NCI-H748 treated with DMSO at 0.1 percent for 48 hours (cell line): ENCODE data around the gene VPS13C.
"Not testable (repeated sequence)": the region's sequence is repeated elsewhere in the genome, so short reads cannot be mapped to it uniquely, and the experiment has no call there.

Experiments used
- DNase-seq: peaks from one replicate; lab custom pipeline; 2025; lab: John Stamatoyannopoulos, UW

VPS13C gene

GRCh38 chr15:62047282-62047827 lies 12.9 kb downstream of the VPS13C start:
- no peak for DNase-seq

DNA sequence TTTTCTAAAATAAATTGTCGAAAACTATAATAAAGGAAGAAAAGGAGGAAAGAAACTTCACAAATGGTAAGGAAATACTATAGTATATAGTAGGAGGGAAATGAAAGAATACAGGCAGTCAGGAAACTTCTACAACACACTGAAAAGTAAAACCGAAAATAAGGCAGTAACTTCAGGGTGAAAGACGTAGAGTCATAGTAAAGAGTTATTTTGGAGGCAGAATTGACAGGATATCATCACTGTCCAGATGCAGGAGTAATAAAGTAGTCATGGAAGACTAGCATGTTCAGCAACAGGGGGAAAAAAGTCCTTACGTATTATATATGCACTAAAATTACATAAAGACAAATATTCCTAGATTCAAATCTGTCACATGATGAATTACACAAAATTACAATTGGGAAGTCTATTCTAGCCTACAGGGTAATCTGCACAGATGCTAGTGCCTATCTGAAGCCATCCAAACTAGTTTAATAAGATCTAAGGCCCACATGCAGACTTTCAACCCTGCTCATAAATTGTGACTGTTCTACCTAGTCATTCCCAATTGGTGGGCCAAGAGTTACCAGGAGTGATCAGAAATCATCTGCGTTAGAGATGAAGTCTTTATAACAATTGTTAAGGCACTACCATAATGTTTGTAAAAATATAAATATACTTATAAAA lies 14.0 kb downstream of the VPS13C start:
- DNase-seq: no peak

DNA sequence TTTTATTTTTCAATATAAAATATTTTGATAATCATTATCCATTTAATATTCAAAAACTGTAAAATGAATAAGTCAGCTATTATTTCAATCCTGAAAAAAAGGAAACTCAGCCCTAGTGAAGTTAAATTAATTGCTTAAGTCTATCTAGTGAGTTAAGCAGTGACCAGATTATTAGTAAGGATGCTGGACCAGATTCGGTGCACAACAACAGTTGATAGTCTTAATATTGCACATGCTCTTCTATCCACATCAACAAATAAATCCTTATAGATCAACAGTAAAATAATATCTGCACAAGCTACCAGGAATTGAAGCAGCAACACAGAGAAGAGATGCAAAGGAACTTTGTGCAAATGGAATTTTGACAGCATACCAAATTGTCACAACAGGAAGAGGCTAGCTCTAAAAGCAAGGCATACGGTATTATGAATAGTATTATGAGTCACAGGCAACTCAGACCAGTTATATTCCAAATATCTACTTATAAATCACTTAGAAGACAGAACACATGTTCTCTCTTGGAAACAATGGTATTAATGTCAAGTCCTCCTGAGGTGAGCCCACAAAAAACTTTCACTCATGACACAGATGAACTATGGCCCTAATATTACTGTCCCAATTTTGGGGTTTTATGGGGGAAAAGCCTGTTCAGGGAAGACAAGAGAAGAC lies 24.9 kb downstream of the VPS13C start:
- no peak for DNase-seq

- DNase-seq: no peak
These were observed 32.3 kb downstream of the VPS13C start for GRCh38 chr15:62027916-62028315.

DNA sequence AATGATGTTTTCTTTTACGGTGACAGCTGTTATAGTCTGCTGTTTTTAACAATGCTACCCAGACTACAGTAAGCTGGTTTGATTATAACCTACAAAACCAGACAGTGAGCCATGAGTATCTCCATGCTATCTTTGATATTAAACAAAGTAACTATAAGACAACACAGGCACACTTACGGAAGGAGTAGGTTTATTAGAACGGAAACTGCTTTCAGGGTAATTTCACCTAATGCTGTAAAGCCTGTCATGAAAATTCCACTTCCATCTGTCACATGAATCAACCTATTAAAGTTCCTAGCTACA lies 33.0 kb downstream of the VPS13C start:
- DNase-seq: no peak

GRCh38 chr15:62026487-62027262 lies 33.6 kb downstream of the VPS13C start:
- no peak for DNase-seq

DNA sequence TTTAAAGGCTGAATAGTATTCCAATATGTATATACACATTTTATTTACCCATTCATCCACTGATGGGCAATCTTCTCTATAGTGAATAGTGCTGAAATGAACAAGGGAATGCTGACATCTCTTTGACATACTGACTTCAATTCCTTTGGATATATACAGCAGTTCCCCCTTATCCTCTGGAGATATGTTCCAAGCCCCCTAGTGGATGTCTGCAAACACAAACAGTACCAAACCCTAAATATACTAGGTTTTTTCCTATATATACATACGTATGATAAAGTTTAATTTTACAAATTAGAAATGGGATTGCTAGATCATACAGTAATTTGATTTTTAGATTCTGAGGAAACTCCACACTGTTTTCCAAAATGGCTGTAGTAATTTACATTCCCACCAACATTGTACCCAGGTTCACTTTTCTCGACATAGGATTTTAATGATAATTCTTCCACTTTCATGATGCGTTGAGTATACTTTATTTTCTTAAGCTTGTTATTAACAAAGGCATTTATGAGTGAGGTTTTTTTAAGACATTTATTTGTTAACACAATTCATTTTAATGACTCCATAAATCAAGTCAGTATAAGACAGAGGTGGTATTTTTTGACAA lies 38.2 kb downstream of the VPS13C start:
- DNase-seq: no peak

DNA sequence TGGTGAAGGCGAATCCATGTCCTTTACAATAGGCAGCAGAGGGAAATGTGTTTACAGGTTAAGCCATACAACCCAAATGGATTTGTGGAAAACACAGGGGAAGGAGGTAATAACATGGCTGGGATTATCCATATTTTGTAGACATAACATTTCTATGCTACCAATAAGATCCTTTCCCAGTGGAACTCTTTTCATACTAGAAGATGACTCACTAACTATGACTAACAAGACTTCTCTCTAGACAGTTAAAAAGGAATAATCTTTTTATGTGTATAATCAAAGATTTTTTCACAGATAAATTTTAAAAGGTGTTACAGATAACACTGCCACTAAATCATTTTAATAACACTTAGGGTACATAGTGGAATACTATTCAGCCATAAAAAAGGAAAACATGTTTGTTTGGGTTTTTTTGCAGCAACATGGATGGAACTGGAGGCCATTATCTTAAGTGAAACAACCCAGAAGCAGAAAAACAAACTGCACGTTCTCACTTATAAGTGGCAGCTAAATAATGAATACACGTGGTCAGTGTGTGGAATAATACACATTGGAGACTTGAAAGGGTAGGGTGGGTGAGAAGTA lies 39.6 kb downstream of the VPS13C start:
- no peak for DNase-seq

DNA sequence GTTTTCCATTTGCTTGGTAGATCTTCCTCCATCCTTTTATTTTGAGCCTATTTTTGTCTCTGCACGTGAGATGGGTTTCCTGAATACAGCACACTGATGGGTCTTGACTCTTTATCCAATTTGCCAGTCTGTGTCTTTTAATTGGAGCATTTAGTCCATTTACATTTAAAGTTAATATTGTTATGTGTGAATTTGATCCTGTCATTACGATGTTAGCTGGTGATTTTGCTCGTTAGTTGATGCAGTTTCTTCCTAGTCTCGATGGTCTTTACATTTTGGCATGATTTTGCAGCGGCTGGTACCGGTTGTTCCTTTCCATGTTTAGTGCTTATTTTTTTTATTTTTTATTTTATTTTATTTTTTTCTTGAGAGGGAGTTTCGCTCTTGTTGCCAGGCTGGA lies 54.9 kb downstream of the VPS13C start:
- not testable (repeated sequence) for DNase-seq

DNA sequence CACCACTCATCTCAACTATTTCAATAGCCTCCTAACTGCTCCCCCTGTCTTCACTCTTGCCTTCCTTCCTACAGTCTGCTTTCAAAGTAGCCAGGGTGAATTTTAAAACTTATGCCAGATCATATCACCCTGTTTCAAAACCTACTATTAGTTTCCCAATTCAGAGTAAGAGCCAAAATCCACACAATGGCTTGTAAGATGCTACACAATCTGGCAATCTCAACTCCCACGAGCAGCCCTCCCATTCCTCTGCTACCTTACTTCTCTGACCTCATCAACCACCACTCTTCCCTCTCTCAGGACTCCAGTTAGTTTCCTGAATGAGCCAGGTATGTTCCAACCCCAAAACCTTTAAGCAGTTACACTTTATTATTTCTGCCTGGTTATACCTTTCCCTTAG lies 62.5 kb downstream of the VPS13C start:
- no peak for DNase-seq

- no peak for DNase-seq
These were observed 64.1 kb downstream of the VPS13C start for GRCh38 chr15:61996056-61996635.

GRCh38 chr15:61994216-61994615 lies 66.0 kb downstream of the VPS13C start:
- no peak for DNase-seq

DNA sequence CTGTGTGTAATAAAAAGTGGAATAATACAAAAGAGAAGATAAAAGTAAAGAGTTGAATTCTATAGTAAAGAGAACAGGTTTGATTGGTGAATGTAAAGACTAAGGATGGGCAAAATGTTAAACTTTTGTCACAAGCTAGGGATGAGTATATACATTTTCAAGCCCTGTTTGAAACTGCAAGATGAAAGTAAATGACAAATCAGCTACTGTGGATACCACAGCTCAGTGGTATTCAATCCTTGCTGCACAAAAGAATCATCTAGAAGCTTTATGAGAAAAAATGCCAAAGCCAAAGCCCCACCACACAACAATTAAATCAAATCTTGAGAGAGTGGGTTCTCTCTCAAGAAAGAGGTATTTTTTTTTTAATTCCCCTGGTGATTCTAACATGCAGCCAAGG lies 67.7 kb downstream of the VPS13C start:
- DNase-seq: no peak

- DNase-seq: no peak
These were observed 70.6 kb downstream of the VPS13C start for GRCh38 chr15:61989667-61990066.

DNA sequence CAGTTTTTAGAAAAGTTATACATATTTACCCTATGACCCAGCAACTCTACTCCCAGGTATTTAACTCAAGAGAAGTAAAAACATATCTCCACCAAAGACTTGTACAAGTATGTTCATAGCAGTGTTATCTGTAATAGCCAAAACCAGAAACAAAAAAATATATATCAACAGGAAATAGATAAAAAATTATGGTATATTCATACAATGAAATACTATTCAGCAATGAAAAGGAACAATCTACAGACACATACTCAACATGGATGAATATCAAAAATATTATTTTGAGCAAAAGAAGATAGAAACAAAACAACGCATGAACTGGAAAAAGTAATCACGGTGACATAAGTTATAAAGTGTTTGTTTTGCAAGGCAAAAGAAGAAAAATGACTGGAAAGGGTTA lies 72.4 kb downstream of the VPS13C start:
- DNase-seq: no peak

GRCh38 chr15:61983081-61983480 lies 77.2 kb downstream of the VPS13C start:
- no peak for DNase-seq

DNA sequence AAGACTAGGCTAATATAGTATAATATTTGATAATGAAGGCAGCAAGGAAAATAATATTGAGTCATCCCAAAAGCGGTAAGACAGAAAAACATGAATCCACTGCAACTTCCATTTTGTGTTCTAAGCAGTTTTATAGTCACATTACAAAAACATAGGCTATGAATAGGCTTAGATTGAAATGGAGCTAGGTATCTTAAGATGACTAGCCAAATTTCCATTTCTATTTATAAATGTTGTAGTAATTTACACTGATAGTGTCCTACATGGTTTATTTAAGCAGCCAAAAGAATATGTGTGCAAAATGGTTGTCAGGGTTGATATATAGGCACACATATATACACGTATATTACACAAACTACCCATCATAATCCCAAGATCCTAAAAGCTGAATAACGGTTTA lies 82.0 kb downstream of the VPS13C start:
- DNase-seq: no peak

DNA sequence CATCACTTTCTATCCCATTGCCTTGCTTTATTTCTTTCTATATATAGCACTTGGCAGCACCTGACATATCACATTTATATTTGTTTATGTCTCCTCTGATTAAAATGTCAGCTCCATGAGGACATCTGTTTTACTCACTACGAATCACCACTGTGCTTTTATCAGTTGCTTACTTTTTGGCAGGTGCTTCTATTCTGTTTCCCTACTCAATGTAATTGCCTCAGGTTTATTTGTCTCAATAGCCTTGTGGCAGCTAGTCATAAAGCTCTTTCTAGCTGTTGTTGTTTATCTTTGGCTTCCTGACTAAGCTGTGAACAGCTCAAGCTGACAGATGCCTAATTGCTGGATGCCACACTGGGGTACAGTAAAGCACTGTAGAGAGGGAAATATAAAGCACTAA lies 85.5 kb downstream of the VPS13C start:
- DNase-seq: peak; percentile 79

DNA sequence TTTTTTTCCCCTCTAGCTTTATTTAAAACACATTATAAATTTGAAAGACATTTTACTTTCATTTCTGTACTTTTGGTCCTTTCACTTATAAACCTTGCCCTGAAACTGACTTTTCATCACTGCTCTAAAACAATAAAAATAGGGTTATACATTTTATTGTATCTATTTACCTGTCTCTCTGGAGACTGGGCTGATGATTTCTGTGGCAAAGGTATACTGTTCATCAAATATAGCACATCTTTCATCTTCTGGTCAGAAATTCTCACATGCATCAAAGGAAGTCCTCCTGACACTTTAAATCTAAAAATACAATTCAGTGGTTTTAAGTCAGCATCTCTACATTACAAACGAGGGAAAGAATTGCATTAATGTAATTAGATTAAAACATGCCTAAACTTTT lies 86.1 kb downstream of the VPS13C start:
- no peak for DNase-seq

DNA sequence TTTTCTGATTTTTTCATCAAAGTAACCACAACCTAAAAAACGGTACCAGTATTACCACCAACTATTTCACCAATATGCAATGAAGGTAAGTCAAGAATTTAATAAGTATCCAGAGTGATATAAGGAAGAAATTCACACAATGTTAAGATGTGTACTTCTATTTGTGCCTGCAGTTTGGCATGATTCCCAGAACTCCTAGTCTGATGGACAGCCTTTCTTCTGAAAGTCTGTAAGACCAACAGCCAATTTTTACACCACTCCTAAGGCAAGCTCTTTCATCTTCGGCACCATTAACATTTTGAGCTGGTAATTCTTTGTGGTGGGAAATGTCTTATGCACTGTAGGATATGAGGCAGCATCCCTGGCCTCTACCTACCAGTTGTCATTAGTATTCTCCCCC lies 108.3 kb downstream of the VPS13C start:
- no peak for DNase-seq

DNA sequence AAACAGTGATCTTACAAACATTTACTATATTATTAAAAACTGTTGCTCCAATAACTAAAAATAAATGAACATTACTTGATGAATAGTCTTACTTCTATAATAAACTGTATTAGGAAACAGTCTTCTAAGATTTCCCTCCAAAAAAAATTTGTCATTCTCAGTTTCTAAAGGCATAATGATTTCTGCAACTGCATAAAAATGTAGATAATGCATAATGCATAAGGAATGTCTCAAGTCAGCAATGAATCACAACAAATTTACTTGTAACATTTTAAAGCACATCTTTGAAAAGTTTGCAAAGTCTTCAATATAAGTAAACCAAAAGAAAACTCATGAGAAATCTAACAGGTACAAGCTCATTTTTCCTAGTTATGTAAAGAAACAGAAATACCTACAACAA lies 113.5 kb downstream of the VPS13C start:
- DNase-seq: no peak

- no peak for DNase-seq
These were observed 116.3 kb downstream of the VPS13C start for GRCh38 chr15:61943992-61944391.
